CD14-positive monocyte (primary cell): ENCODE measurements around the gene PRDX3. TPM values are rescaled to one million over a fixed set of nuclear protein-coding genes. Genes with fewer than 3 reads are reported as not detected.

ENCODE experiments used
- DNase-seq, 3 donors: peaks; one replicate each; pipeline ENCODE4 v3.0.0-alpha.2; 2011 to 2022
- H2AFZ ChIP-seq: 2 replicates; pipeline ENCODE4 v1.6.0; 2012; ENCODE audit warnings: mild to moderate bottlenecking, low read depth, low read length, inconsistent platforms; ENCODE audit not compliant: insufficient read depth, poor library complexity, severe bottlenecking
- H3K27ac ChIP-seq, 2 donors: 1 replicate in 1 of 2; 2 replicates in 1 of 2; pipeline ENCODE4 v1.5.1; 2012 to 2013; ENCODE audit warnings: low read length in 2 of 2, control low read depth in 1 of 2, inconsistent platforms in 1 of 2, low read depth in 1 of 2, mild to moderate bottlenecking in 1 of 2
- H3K27me3 ChIP-seq, 2 donors: one replicate each; pipeline versions ENCODE4 v1.6.0 to v1.6.1; 2011 to 2013; ENCODE audit warnings: low read length in 2 of 2; ENCODE audit not compliant: control insufficient read depth in 2 of 2, insufficient read depth in 2 of 2
- H3K36me3 ChIP-seq, 2 donors: replicated peaks in 1 of 2; 1 replicate in 1 of 2; 2 replicates in 1 of 2; pipeline versions ENCODE4 v1.5.1 to v1.6.1; 2012 to 2013; ENCODE audit warnings: low read length in 2 of 2, control low read depth in 1 of 2, inconsistent platforms in 1 of 2, mild to moderate bottlenecking in 1 of 2; ENCODE audit not compliant: insufficient read depth in 2 of 2, control insufficient read depth in 1 of 2
- H3K4me1 ChIP-seq, 2 donors: 1 replicate in 1 of 2; 2 replicates in 1 of 2; pipeline versions ENCODE4 v1.5.1 to v1.6.1; 2012 to 2013; ENCODE audit warnings: low read length in 2 of 2, control low read depth in 1 of 2, inconsistent platforms in 1 of 2, mild to moderate bottlenecking in 1 of 2, moderate library complexity in 1 of 2; ENCODE audit not compliant: insufficient read depth in 2 of 2, control insufficient read depth in 1 of 2
- H3K4me2 ChIP-seq: replicated peaks from 2 replicates; pipeline ENCODE3; 2012; ENCODE audit warnings: low read length, moderate library complexity, mild to moderate bottlenecking; ENCODE audit not compliant: poor library complexity, severe bottlenecking; ENCODE audit errors: extremely low read depth
- H3K4me3 ChIP-seq, 3 experiments: fragments of 200-600 bp in 1 of 3; sonication (generic) in 1 of 3; replicated peaks in 1 of 3; 1 replicate in 2 of 3; 2 replicates in 1 of 3; pipeline ENCODE4 v1.5.1; 2011 to 2013; ENCODE audit warnings: low read length in 3 of 3, mild to moderate bottlenecking in 3 of 3, control low read depth in 2 of 3, low read depth in 2 of 3, inconsistent platforms in 1 of 3, moderate library complexity in 1 of 3
- H3K79me2 ChIP-seq: 2 replicates; pipeline ENCODE4 v1.6.0; 2012; ENCODE audit warnings: mild to moderate bottlenecking, control low read depth, inconsistent platforms, low read length, moderate library complexity; ENCODE audit not compliant: insufficient read depth
- H3K9ac ChIP-seq: 2 replicates; pipeline ENCODE4 v1.6.0; 2017; ENCODE audit warnings: low read length, mild to moderate bottlenecking; ENCODE audit not compliant: insufficient read depth, poor library complexity, severe bottlenecking
- H3K9me3 ChIP-seq, 2 donors: replicated peaks in 1 of 2; 1 replicate in 1 of 2; 2 replicates in 1 of 2; pipeline versions ENCODE4 v1.5.1 to v1.6.1; 2012 to 2013; ENCODE audit warnings: low read length in 2 of 2, control low read depth in 1 of 2; ENCODE audit not compliant: control insufficient read depth in 1 of 2, insufficient read depth in 1 of 2
- H4K20me1 ChIP-seq: 2 replicates; pipeline ENCODE4 v1.6.0; 2012; ENCODE audit warnings: mild to moderate bottlenecking, low read length, control low read depth, moderate library complexity; ENCODE audit not compliant: insufficient read depth
- H3K27ac Mint-ChIP-seq, 7 donors: one replicate each; pipeline ENCODE4 v1.8.0; 2020; ENCODE audit warnings: mild to moderate bottlenecking in 7 of 7, mixed read lengths in 7 of 7, moderate library complexity in 6 of 7, inconsistent platforms in 2 of 7
- H3K27me3 Mint-ChIP-seq, 3 donors: one replicate each; pipeline ENCODE4 v1.8.0; 2021 to 2022; ENCODE audit warnings: low read depth in 3 of 3, mild to moderate bottlenecking in 3 of 3, mixed read lengths in 3 of 3, moderate library complexity in 3 of 3, inconsistent platforms in 1 of 3
- H3K36me3 Mint-ChIP-seq, 2 donors: one replicate each; pipeline ENCODE4 v1.8.0; 2020; ENCODE audit warnings: mixed read lengths in 2 of 2, inconsistent platforms in 1 of 2, mild to moderate bottlenecking in 1 of 2
- H3K4me1 Mint-ChIP-seq: one replicate; pipeline ENCODE4 v1.8.0; 2020; ENCODE audit warnings: mild to moderate bottlenecking, mixed read lengths
- H3K4me3 Mint-ChIP-seq, 2 donors: one replicate each; pipeline ENCODE4 v1.8.0; 2020; ENCODE audit warnings: mild to moderate bottlenecking in 2 of 2, mixed read lengths in 2 of 2, moderate library complexity in 1 of 2
- H3K9me3 Mint-ChIP-seq, 7 donors: one replicate each; pipeline ENCODE4 v1.8.0; 2020 to 2022; ENCODE audit warnings: mixed read lengths in 7 of 7, mild to moderate bottlenecking in 6 of 7, moderate library complexity in 6 of 7, inconsistent platforms in 2 of 7
- CTCF ChIP-seq: fragments of 200-600 bp; IDR thresholded peaks from one replicate; pipeline ENCODE4 v1.8.0; 2022; ENCODE audit warnings: antibody characterized with exemption, mild to moderate bottlenecking
- WGBS: methylation state at CpG from one replicate; pipeline ENCODE4 v1.1.5; 2013; ENCODE audit warnings: missing lambda C conversion rate; ENCODE audit not compliant: insufficient coverage; 5-methylcytosine and 5-hydroxymethylcytosine counted together
- intact Hi-C, 2 donors: fragments of 100-400 bp; cut with micrococcal nuclease; formaldehyde crosslinking; loops; one replicate each; pipeline versions ENCODE4 v1.15.0 to v1.15.1; 2023
- polyA plus RNA-seq, 3 donors: library from polyadenylated mRNA; depleted of rRNA in 1 of 3; unstranded in 2 of 3; stranded (reverse) in 1 of 3; fragments of 300-500 nt in 2 of 3; fragments of >200 nt in 1 of 3; fragmentation: Illumina TruSeq in 2 of 3; gene quantifications; 1 replicate in 2 of 3; 2 replicates in 1 of 3; pipeline ENCODE4 v1.2.3, GENCODE V29; 2012 to 2021

Gene PRDX3
- polyA plus RNA-seq, 3 donors: 81.9 to 459 (median 410) TPM

- H3K4me3 ChIP-seq: peak overlapping the region; percentile 40 to 80 (median 69)
- peaks cover 33 to 42% of the 10 kb centered on the region in 2 donors for H3K4me1 ChIP-seq
- peak overlapping the region; percentile 73 to 86 for H3K27ac ChIP-seq
- TF ChIP-seq CTCF: peak; percentile 96
- Mint-ChIP-seq H3K27ac (peak overlapping the region; percentile 90 to 98 (median 97)), H3K27me3 (peaks cover 3 to 16% (median 16%) of the 10 kb centered on the region in 3 donors), H3K36me3 (peaks cover 0 to 7% of the 10 kb centered on the region in 2 donors), H3K4me3 (peak overlapping the region; percentile 91 to 97), H3K4me1 (peaks cover 35% of the 10 kb centered on the region), H3K9me3 (peaks cover 0 to 1% (median 0%) of the 10 kb centered on the region in 7 donors)
- peaks cover 14% of the 10 kb centered on the region for H3K79me2 ChIP-seq
- H3K9ac ChIP-seq: peak overlapping the region; percentile 93
- H3K36me3 ChIP-seq: peaks cover 0 to 3% of the 10 kb centered on the region in 2 donors
- H2AFZ ChIP-seq: peak overlapping the region; percentile 74
- peak; percentile 42 to 59 (median 54) for DNase-seq
- H3K9me3 ChIP-seq: no peaks in the 10 kb centered on the region
- no peaks in the 10 kb centered on the region for H4K20me1 ChIP-seq
- under 1% methylated on average over 97 of the region's 97 CpGs for WGBS
- intact Hi-C loops: loop anchor here (2.0 to 10.0 kb wide), 4 partner anchors 64 to 452 kb away; partner anchors contain the start of gene CACUL1 (in 1 of the 2)
- peak overlapping the region; percentile 84 for H3K4me2 ChIP-seq
- H3K27me3 ChIP-seq: no peaks in the 10 kb centered on the region
These were observed 28.2 kb upstream of the PRDX3 start for GRCh38 chr10:119206603-119207365.

- no peaks in the 10 kb centered on the region for H3K27me3 ChIP-seq
- H4K20me1 ChIP-seq: no peaks in the 10 kb centered on the region
- H3K4me1 ChIP-seq: peaks cover 33 to 39% of the 10 kb centered on the region in 2 donors
- Mint-ChIP-seq H3K27me3 (peaks cover 3 to 16% (median 16%) of the 10 kb centered on the region in 3 donors), H3K36me3 (peaks cover 0 to 1% of the 10 kb centered on the region in 2 donors), H3K27ac (peak overlapping the region; percentile 90 to 98 (median 97)), H3K9me3 (no peaks in the 10 kb centered on the region), H3K4me3 (peak overlapping the region; percentile 91 to 97), H3K4me1 (peaks cover 30% of the 10 kb centered on the region)
- no peaks in the 10 kb centered on the region for H3K9me3 ChIP-seq
- peaks cover 14% of the 10 kb centered on the region for H3K79me2 ChIP-seq
- intact Hi-C loops: loop anchor here (2.0 to 10.0 kb wide), 4 partner anchors 65 to 451 kb away; partner anchors contain the start of gene CACUL1 (in 1 of the 2)
- H3K36me3 ChIP-seq: no peaks in the 10 kb centered on the region
- WGBS: 23% methylated on average over 17 of the region's 17 CpGs
- peak overlapping the region; percentile 40 to 80 (median 69) for H3K4me3 ChIP-seq
- H3K9ac ChIP-seq: peak overlapping the region; percentile 93
- H3K4me2 ChIP-seq: peak overlapping the region; percentile 84
- H2AFZ ChIP-seq: peak overlapping the region; percentile 74
- no peak for TF ChIP-seq CTCF
- DNase-seq: peak; percentile 40 to 46 (median 44)
- peak overlapping the region; percentile 73 to 86 for H3K27ac ChIP-seq
These were observed 27.4 kb upstream of the PRDX3 start for GRCh38 chr10:119205894-119206602.
